H9 (cell line): ENCODE data around the gene PRH2. TPM values are rescaled to one million over a fixed set of nuclear protein-coding genes. Genes with fewer than 3 reads are reported as not detected.

Experiments used
- DNase-seq: peaks from one replicate; pipeline ENCODE4 v3.0.0-alpha.2; 2017
- H2AFZ ChIP-seq: one replicate; pipeline ENCODE4 v1.6.1; 2013; ENCODE audit warnings: mild to moderate bottlenecking, low read length, control low read depth, moderate library complexity
- H2AK5ac ChIP-seq: 2 replicates; pipeline ENCODE4 v1.6.1; 2013; ENCODE audit warnings: low read length, control low read depth, mixed read lengths; ENCODE audit not compliant: insufficient read length
- H2BK120ac ChIP-seq: one replicate; pipeline ENCODE4 v1.6.1; 2013; ENCODE audit warnings: low read depth, mild to moderate bottlenecking, low read length, control low read depth, inconsistent platforms; ENCODE audit not compliant: poor library complexity, severe bottlenecking
- H2BK12ac ChIP-seq: 2 replicates; pipeline ENCODE4 v1.6.1; 2013; ENCODE audit warnings: low read length, control low read depth, mixed read lengths, low read depth; ENCODE audit not compliant: insufficient read length
- H2BK15ac ChIP-seq: 2 replicates; pipeline ENCODE4 v1.6.1; 2013; ENCODE audit warnings: low read depth, low read length, control low read depth
- H2BK20ac ChIP-seq: one replicate; pipeline ENCODE4 v1.6.1; 2013; ENCODE audit warnings: low read depth, mild to moderate bottlenecking, low read length, control low read depth, inconsistent platforms; ENCODE audit not compliant: poor library complexity, severe bottlenecking
- H2BK5ac ChIP-seq: 2 replicates; pipeline ENCODE4 v1.6.1; 2013; ENCODE audit warnings: low read length, control low read depth, mixed read lengths; ENCODE audit not compliant: insufficient read length
- H3K14ac ChIP-seq: 2 replicates; pipeline ENCODE4 v1.6.1; 2013; ENCODE audit warnings: low read length, control low read depth; ENCODE audit not compliant: insufficient read depth
- H3K18ac ChIP-seq: 2 replicates; pipeline ENCODE4 v1.6.1; 2013; ENCODE audit warnings: low read depth, mild to moderate bottlenecking, mixed read lengths, low read length, control low read depth; ENCODE audit not compliant: insufficient read length
- H3K23ac ChIP-seq: 2 replicates; pipeline ENCODE4 v1.6.1; 2013; ENCODE audit warnings: low read length, control low read depth, mixed read lengths, low read depth; ENCODE audit not compliant: insufficient read length
- H3K23me2 ChIP-seq: 2 replicates; pipeline ENCODE4 v1.6.1; 2013; ENCODE audit warnings: low read depth, mild to moderate bottlenecking, mixed read lengths, low read length, control low read depth; ENCODE audit not compliant: insufficient read length, poor library complexity, severe bottlenecking
- H3K27ac ChIP-seq: 2 replicates; pipeline ENCODE4 v1.5.1; 2013; ENCODE audit warnings: low read length, control low read depth, mixed read lengths, low read depth; ENCODE audit not compliant: insufficient read length
- H3K27me3 ChIP-seq: 2 replicates; pipeline ENCODE4 v1.6.1; 2013; ENCODE audit warnings: low read length, control low read depth, inconsistent platforms; ENCODE audit not compliant: insufficient read depth
- H3K4ac ChIP-seq: 2 replicates; pipeline ENCODE4 v1.6.1; 2013; ENCODE audit warnings: low read depth, mild to moderate bottlenecking, control low read depth, inconsistent platforms, low read length, moderate library complexity
- H3K4me1 ChIP-seq: 2 replicates; pipeline ENCODE4 v1.6.1; 2013; ENCODE audit warnings: low read length, control low read depth, inconsistent platforms; ENCODE audit not compliant: insufficient read depth
- H3K4me2 ChIP-seq: 2 replicates; pipeline ENCODE4 v1.6.1; 2013; ENCODE audit warnings: low read length, control low read depth, mixed read lengths; ENCODE audit not compliant: insufficient read length, insufficient read depth
- H3K56ac ChIP-seq: 2 replicates; pipeline ENCODE4 v1.6.1; 2013; ENCODE audit warnings: low read depth, mild to moderate bottlenecking, mixed read lengths, low read length, control low read depth; ENCODE audit not compliant: insufficient read length
- H3K79me1 ChIP-seq: 2 replicates; pipeline ENCODE4 v1.6.1; 2013; ENCODE audit warnings: low read depth, mild to moderate bottlenecking, moderate library complexity, low read length, control low read depth, inconsistent platforms; ENCODE audit not compliant: insufficient read depth, poor library complexity, severe bottlenecking
- H3K79me2 ChIP-seq: 2 replicates; pipeline ENCODE4 v1.6.1; 2013; ENCODE audit warnings: low read length, control low read depth, inconsistent platforms; ENCODE audit not compliant: insufficient read depth
- H3K9ac ChIP-seq: 2 replicates; pipeline ENCODE4 v1.6.1; 2013; ENCODE audit warnings: low read length, control low read depth, mixed read lengths; ENCODE audit not compliant: insufficient read length; ENCODE audit errors: extremely low read depth
- H3K9me3 ChIP-seq: one replicate; pipeline ENCODE4 v1.6.1; 2013; ENCODE audit warnings: low read depth, low read length, inconsistent platforms; ENCODE audit not compliant: control insufficient read depth
- H3T11ph ChIP-seq: one replicate; pipeline ENCODE4 v1.6.1; 2013; ENCODE audit warnings: mild to moderate bottlenecking, low read length, control low read depth, inconsistent platforms
- H4K20me1 ChIP-seq: one replicate; pipeline ENCODE4 v1.6.1; 2013; ENCODE audit not compliant: control insufficient read depth, insufficient read length, insufficient read depth
- H4K5ac ChIP-seq: 2 replicates; pipeline ENCODE4 v1.6.1; 2013; ENCODE audit warnings: low read depth, mild to moderate bottlenecking, mixed read lengths, low read length, control low read depth; ENCODE audit not compliant: insufficient read length
- H4K8ac ChIP-seq: replicated peaks from 2 replicates; pipeline ENCODE4 v1.6.1; 2013; ENCODE audit warnings: low read length, control low read depth, mixed read lengths, low read depth; ENCODE audit not compliant: insufficient read length
- H4K91ac ChIP-seq: 2 replicates; pipeline ENCODE4 v1.6.1; 2013; ENCODE audit warnings: low read depth, mild to moderate bottlenecking, moderate library complexity, mixed read lengths, low read length, control low read depth; ENCODE audit not compliant: insufficient read length
- H3K27ac Mint-ChIP-seq, 3 experiments: 2 replicates in 2 of 3; 3 replicates in 1 of 3; pipeline ENCODE4 v1.8.0; 2020 to 2021; ENCODE audit warnings: mixed read lengths in 3 of 3, mild to moderate bottlenecking in 1 of 3, moderate library complexity in 1 of 3
- H3K27me3 Mint-ChIP-seq: 2 replicates; pipeline ENCODE4 v1.8.0; 2021; ENCODE audit warnings: low read depth, mild to moderate bottlenecking, moderate library complexity, mixed read lengths
- H3K36me3 Mint-ChIP-seq, 3 experiments: 2 replicates in 2 of 3; 3 replicates in 1 of 3; pipeline ENCODE4 v1.8.0; 2020 to 2021; ENCODE audit warnings: low read depth in 3 of 3, mixed read lengths in 3 of 3; ENCODE audit not compliant: insufficient read depth in 1 of 3
- H3K4me1 Mint-ChIP-seq, 2 experiments: 2 replicates each; pipeline ENCODE4 v1.8.0; 2020; ENCODE audit warnings: mixed read lengths in 2 of 2
- H3K4me3 Mint-ChIP-seq, 2 experiments: 2 replicates in 1 of 2; 3 replicates in 1 of 2; pipeline ENCODE4 v1.8.0; 2020 to 2021; ENCODE audit warnings: mild to moderate bottlenecking in 2 of 2, mixed read lengths in 2 of 2, moderate library complexity in 1 of 2
- H3K9me3 Mint-ChIP-seq, 2 experiments: 2 replicates in 1 of 2; 3 replicates in 1 of 2; pipeline ENCODE4 v1.8.0; 2020; ENCODE audit warnings: mild to moderate bottlenecking in 2 of 2, mixed read lengths in 2 of 2, moderate library complexity in 1 of 2
- WGBS: extraction: QIAGEN DNeasy Blood & Tissue Kit; methylation state at CpG from one replicate; pipeline ENCODE4 v1.1.7; 2013; ENCODE audit warnings: missing lambda C conversion rate, low lambda C conversion rate, mixed read lengths; ENCODE audit not compliant: insufficient read length; ENCODE audit errors: extremely low coverage; 5-methylcytosine and 5-hydroxymethylcytosine counted together
- total RNA-seq: library from RNA; stranded (reverse); gene quantifications from 2 replicates; pipeline ENCODE4 v1.2.1, GENCODE V29; 2021
- TF ChIP-seq, protein P1 (sequence below): fragments of 200-600 bp; sonication (generic); conservative IDR thresholded peaks from 3 replicates; pipeline ENCODE4 v1.8.0; 2021; ENCODE audit warnings: antibody characterized with exemption, mild to moderate bottlenecking

PRH2 gene
- total RNA-seq, 1 experiment from 2014 or later = not detected

DNA sequence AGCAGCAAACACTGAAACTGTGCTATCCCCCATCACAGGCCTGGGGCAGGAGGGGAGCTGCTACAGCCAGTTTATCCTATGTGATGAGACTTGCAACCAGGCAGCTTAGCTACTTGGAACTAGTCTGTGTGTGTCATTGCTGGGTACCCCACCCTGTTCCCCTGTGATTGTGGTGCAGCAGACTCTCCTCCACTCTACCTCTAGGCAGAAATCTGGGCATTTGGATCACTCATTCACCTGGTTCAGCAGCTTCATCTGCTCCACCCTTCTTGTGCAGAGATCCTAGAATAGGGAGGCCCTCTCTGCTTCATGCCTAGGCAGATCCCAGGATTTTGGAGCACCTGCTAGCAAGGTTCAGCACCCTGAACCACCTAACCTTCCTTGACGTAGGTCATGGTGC lies 28.5 kb upstream of the PRH2 start:
- Histone ChIP-seq H2BK12ac (no peak overlapping the region), H4K20me1 (no peaks in the 10 kb centered on the region), H3K4me1 (no peaks in the 10 kb centered on the region), H3T11ph (no peak overlapping the region), H3K27ac (no peak overlapping the region), H2AK5ac (no peak overlapping the region), H2BK20ac (no peak overlapping the region), H3K4me2 (no peak overlapping the region), H4K5ac (no peak overlapping the region), H3K79me1 (no peaks in the 10 kb centered on the region), H2AFZ (no peak overlapping the region), H3K27me3 (no peaks in the 10 kb centered on the region), H3K9ac (no peak overlapping the region), H3K23ac (no peak overlapping the region), H3K9me3 (no peaks in the 10 kb centered on the region), H3K23me2 (no peaks in the 10 kb centered on the region), H2BK120ac (no peak overlapping the region), H3K79me2 (no peaks in the 10 kb centered on the region), H3K56ac (no peak overlapping the region), H2BK5ac (no peak overlapping the region), H3K14ac (no peak overlapping the region), H2BK15ac (no peak overlapping the region), H4K91ac (no peak overlapping the region), H3K4ac (no peak overlapping the region), H3K18ac (no peak overlapping the region), H4K8ac (no peak overlapping the region)
- H3K4me3 Mint-ChIP-seq = no peak overlapping the region
- WGBS = no CpG with 5 or more reads among the region's 1 CpG
- peaks cover 13 to 20% (median 14%) of the 10 kb centered on the region in 3 experiments for H3K36me3 Mint-ChIP-seq
- TF ChIP-seq, protein P1, sequence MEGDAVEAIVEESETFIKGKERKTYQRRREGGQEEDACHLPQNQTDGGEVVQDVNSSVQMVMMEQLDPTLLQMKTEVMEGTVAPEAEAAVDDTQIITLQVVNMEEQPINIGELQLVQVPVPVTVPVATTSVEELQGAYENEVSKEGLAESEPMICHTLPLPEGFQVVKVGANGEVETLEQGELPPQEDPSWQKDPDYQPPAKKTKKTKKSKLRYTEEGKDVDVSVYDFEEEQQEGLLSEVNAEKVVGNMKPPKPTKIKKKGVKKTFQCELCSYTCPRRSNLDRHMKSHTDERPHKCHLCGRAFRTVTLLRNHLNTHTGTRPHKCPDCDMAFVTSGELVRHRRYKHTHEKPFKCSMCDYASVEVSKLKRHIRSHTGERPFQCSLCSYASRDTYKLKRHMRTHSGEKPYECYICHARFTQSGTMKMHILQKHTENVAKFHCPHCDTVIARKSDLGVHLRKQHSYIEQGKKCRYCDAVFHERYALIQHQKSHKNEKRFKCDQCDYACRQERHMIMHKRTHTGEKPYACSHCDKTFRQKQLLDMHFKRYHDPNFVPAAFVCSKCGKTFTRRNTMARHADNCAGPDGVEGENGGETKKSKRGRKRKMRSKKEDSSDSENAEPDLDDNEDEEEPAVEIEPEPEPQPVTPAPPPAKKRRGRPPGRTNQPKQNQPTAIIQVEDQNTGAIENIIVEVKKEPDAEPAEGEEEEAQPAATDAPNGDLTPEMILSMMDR = no peak
- peaks cover 2% of the 10 kb centered on the region; the same call in 1 of the 2 replicates for H3K27me3 Mint-ChIP-seq
- no peak for DNase-seq
- peak overlapping the region in 1 of 3 experiments; percentile 87; a peak in 1 of 7 replicates for H3K27ac Mint-ChIP-seq
- no peaks in the 10 kb centered on the region for H3K4me1 Mint-ChIP-seq
- H3K9me3 Mint-ChIP-seq = peaks cover 17 to 30% of the 10 kb centered on the region in 2 experiments
